HG03575 (cell line): ENCODE results near the gene TSPAN31.
"Not testable (repeated sequence)": the region's sequence is repeated elsewhere in the genome, so short reads cannot be mapped to it uniquely, and the experiment has no call there.

Source experiments
- ATAC-seq: cut with Tn5 transposase; IDR thresholded peaks from one replicate; pipeline ENCODE4 v1.9.1; 2021; ENCODE audit not compliant: unreplicated experiment, insufficient number of reproducible peaks, low FRiP score; ENCODE audit errors: extremely low read depth

TSPAN31 gene

GRCh38 chr12:57744777-57745484, at the start of gene TSPAN31:
TSS of gene TSPAN31 (plus strand) at chr12:57745039. CDS start at chr12:57745155, 116 bp downstream.
- ATAC-seq, result peak; percentile 37

- ATAC-seq, result no peak
Observed at GRCh38 chr12:57695770-57696432, 48.9 kb upstream of the TSPAN31 start.

GRCh38 chr12:57697076-57697475, 47.8 kb upstream of the TSPAN31 start:
- ATAC-seq, result no peak

GRCh38 chr12:57698414-57698813, 46.4 kb upstream of the TSPAN31 start:
- ATAC-seq, result no peak

- ATAC-seq, result no peak
Observed at GRCh38 chr12:57700317-57700716, 44.5 kb upstream of the TSPAN31 start.

GRCh38 chr12:57707250-57707649, 37.6 kb upstream of the TSPAN31 start:
- no peak for ATAC-seq

GRCh38 chr12:57708296-57708695, 36.5 kb upstream of the TSPAN31 start:
- ATAC-seq, result no peak

GRCh38 chr12:57712701-57713100, 32.1 kb upstream of the TSPAN31 start:
- no peak for ATAC-seq

GRCh38 chr12:57713209-57713608, 31.6 kb upstream of the TSPAN31 start:
- ATAC-seq, result no peak

GRCh38 chr12:57715036-57715748, 29.6 kb upstream of the TSPAN31 start:
- ATAC-seq, result not testable (repeated sequence)

- ATAC-seq, result no peak
Observed at GRCh38 chr12:57715786-57716185, 29.1 kb upstream of the TSPAN31 start.

- no peak for ATAC-seq
Observed at GRCh38 chr12:57716305-57716704, 28.5 kb upstream of the TSPAN31 start.

- no peak for ATAC-seq
Observed at GRCh38 chr12:57717131-57717530, 27.7 kb upstream of the TSPAN31 start.

- no peak for ATAC-seq
Observed at GRCh38 chr12:57717846-57718640, 26.8 kb upstream of the TSPAN31 start.

GRCh38 chr12:57718641-57719528, 26.0 kb upstream of the TSPAN31 start:
- no peak for ATAC-seq

GRCh38 chr12:57719777-57720605, 24.8 kb upstream of the TSPAN31 start:
- ATAC-seq, result no peak
